K562 (cell line): Measurements from ENCODE around the gene LRRC4B. TPM values are rescaled to one million over a fixed set of nuclear protein-coding genes. Genes with fewer than 3 reads are reported as not detected.
A peak's percentile ranks its signal among the peaks of the same experiment; 100 is the strongest.

Experiments
- ATAC-seq: fragments of 200-7000 bp; cut with Tn5 transposase; 3 replicates; pipeline ENCODE4 v1.9.1; 2020; ENCODE audit warnings: moderate library complexity
- BruUV-seq: library from RNA; stranded (reverse); fragments of 400-500 nt; replicated peaks from 2 replicates; lab custom pipeline; 2021; lab: Mats Ljungman, UMichigan
- CTCF ChIA-PET: fragments of 300-600 bp; formaldehyde crosslinking; extraction: SDS; loops from one replicate; lab custom pipeline; 2021; ENCODE audit warnings: low intra/inter-chr PET ratio; lab: Yijun Ruan, JAX
- POLR2A ChIA-PET: fragments of 300-600, 350-650 bp; sonication (Branson Sonifier 250); formaldehyde crosslinking; extraction: SDS; loops from one replicate; lab custom pipeline; 2021; ENCODE audit warnings: antibody characterized with exemption, inconsistent platforms; lab: Yijun Ruan, JAX
- DNase-seq, 4 experiments: peaks; one replicate each; pipeline versions ENCODE4 v3.0.0 to v3.0.0-alpha.2; 2011 to 2018; ENCODE audit warnings: low spot score in 3 of 4, mixed read lengths in 3 of 4; ENCODE audit errors: extremely low read depth in 1 of 4
- FAIRE-seq: peaks from 2 replicates; lab custom pipeline; 2011; peaks lifted over from hg19 to GRCh38; lab: Jason Lieb, UNC
- H2AFZ ChIP-seq: 2 replicates; pipeline ENCODE4 v1.6.0; 2011; ENCODE audit warnings: low read depth, low read length, control low read depth, inconsistent platforms
- H3K27ac ChIP-seq: fragments of 200-600 bp; 3 replicates; pipeline ENCODE4 v1.8.0; 2011; ENCODE audit warnings: low read depth, mild to moderate bottlenecking, control low read depth, inconsistent platforms, low read length, moderate library complexity, mixed read lengths; ENCODE audit errors: extremely low read depth
- H3K27me3 ChIP-seq, 2 experiments: fragments of 300-600 bp in 1 of 2; 2 replicates in 1 of 2; 3 replicates in 1 of 2; pipeline versions ENCODE4 v1.6.0 to v1.8.0; 2011; ENCODE audit warnings: inconsistent platforms in 2 of 2, low read length in 2 of 2, mild to moderate bottlenecking in 1 of 2, mixed read lengths in 1 of 2, moderate library complexity in 1 of 2; ENCODE audit not compliant: control insufficient read depth in 2 of 2, insufficient read depth in 2 of 2
- H3K36me3 ChIP-seq: fragments of 300-600 bp; 3 replicates; pipeline ENCODE4 v1.8.0; 2011; ENCODE audit warnings: mild to moderate bottlenecking, low read length, inconsistent platforms; ENCODE audit not compliant: control insufficient read depth, insufficient read depth
- H3K4me1 ChIP-seq, 2 experiments: fragments of 200-600 bp in 1 of 2; replicated peaks in 1 of 2; 2 replicates in 1 of 2; 3 replicates in 1 of 2; pipeline versions ENCODE4 v1.5.1 to v1.8.0; 2011; ENCODE audit warnings: inconsistent platforms in 2 of 2, low read length in 2 of 2, mild to moderate bottlenecking in 1 of 2, mixed read lengths in 1 of 2, moderate library complexity in 1 of 2; ENCODE audit not compliant: control insufficient read depth in 2 of 2, insufficient read depth in 2 of 2
- H3K4me2 ChIP-seq: 2 replicates; pipeline ENCODE4 v1.6.1; 2011; ENCODE audit warnings: low read length, control low read depth, inconsistent platforms, mixed read lengths; ENCODE audit not compliant: insufficient read depth
- H3K4me3 ChIP-seq: fragments of 200-600 bp; sonication (generic), shearing (Covaris generic); 2 replicates; pipeline ENCODE4 v1.5.1; 2016; ENCODE audit warnings: control low read depth, inconsistent platforms
- H3K79me2 ChIP-seq: fragments of 200-600 bp; 3 replicates; pipeline ENCODE4 v1.8.0; 2011; ENCODE audit warnings: low read length, inconsistent platforms; ENCODE audit not compliant: control insufficient read depth, insufficient read depth
- H3K9ac ChIP-seq, 2 experiments: 2 replicates each; pipeline versions ENCODE4 v1.6.0 to v1.6.1; 2011; ENCODE audit warnings: low read depth in 2 of 2, low read length in 2 of 2, control low read depth in 1 of 2, inconsistent platforms in 1 of 2, mild to moderate bottlenecking in 1 of 2, mixed read lengths in 1 of 2; ENCODE audit not compliant: insufficient read depth in 1 of 2
- H3K9me1 ChIP-seq: one replicate; pipeline ENCODE4 v1.6.0; 2011; ENCODE audit warnings: inconsistent platforms, mild to moderate bottlenecking, low read length, moderate library complexity; ENCODE audit not compliant: control insufficient read depth, insufficient read depth
- H3K9me3 ChIP-seq: replicated peaks from 2 replicates; pipeline ENCODE4 v1.5.1; 2011; ENCODE audit warnings: low read depth, low read length, inconsistent platforms; ENCODE audit not compliant: control insufficient read depth, insufficient read depth
- H4K20me1 ChIP-seq: replicated peaks from 2 replicates; pipeline ENCODE4 v1.6.1; 2011; ENCODE audit warnings: low read length, inconsistent platforms, mixed read lengths; ENCODE audit not compliant: control insufficient read depth, insufficient read depth
- CHCHD3 ChIP-seq: fragments of 250-450 bp; sonication (Bioruptor Pico); IDR thresholded peaks from 2 replicates; pipeline ENCODE4 v2.1.2; 2022; ENCODE audit warnings: mild to moderate bottlenecking
- WGBS: fragments of 100-300 bp; shearing (Covaris generic); methylation state at CpG from one replicate; pipeline ENCODE4 v1.1.6; 2016; ENCODE audit warnings: low coverage, mixed read lengths; ENCODE audit not compliant: insufficient coverage; ENCODE audit errors: missing lambda C conversion rate; 5-methylcytosine and 5-hydroxymethylcytosine counted together
- in situ Hi-C: fragments of 300-500 bp; cut with MboI; formaldehyde crosslinking; loops from 4 replicates; pipeline ENCODE4 v1.15.0; 2018; ENCODE audit warnings: inconsistent platforms, mixed read lengths
- intact Hi-C: fragments of 100-400 bp; cut with micrococcal nuclease; formaldehyde crosslinking; loops from 2 replicates; pipeline ENCODE4 v1.14.2; 2022
- polyA plus RNA-seq, 8 experiments: library from polyadenylated mRNA; depleted of rRNA in 4 of 8; stranded (reverse) in 5 of 8; unstranded in 3 of 8; fragments of >200 nt; fragmentation: Nextera tagmentation in 2 of 8; fragmentation: Illumina TruSeq in 1 of 8; extraction: Ambion mirVana in 2 of 8; extraction: Trizol in 1 of 8; gene quantifications; 2 replicates each; pipeline versions ENCODE4 v1.2.1 to v1.2.3, GENCODE V29; 2011 to 2014; ENCODE audit warnings: inconsistent platforms in 1 of 8, missing spikeins in 1 of 8
- total RNA-seq, 7 experiments: library from RNA; depleted of rRNA in 6 of 7; stranded (reverse); fragments of >200 nt in 6 of 7; fragmentation: Illumina TruSeq in 2 of 7; extraction: Trizol in 2 of 7; gene quantifications; 2 replicates each; pipeline versions ENCODE4 v1.2.1 to v1.2.3, GENCODE V29; 2011 to 2021; ENCODE audit warnings: low replicate concordance in 1 of 7
- TF ChIP-seq, protein P1 (sequence below): fragments of 450-650 bp; formaldehyde crosslinking; conservative IDR thresholded peaks from 2 replicates; pipeline ENCODE4 v1.4.0; 2022; ENCODE audit warnings: mild to moderate bottlenecking, missing genetic modification characterization

The LRRC4B gene
- total and polyA plus RNA-seq, 9 of the 15 experiments (the other 6 are each of a cell fraction or from before 2014, with no cell fraction given) = 0.18 to 9.6 (median 2.9) TPM; not detected in 2

DNA sequence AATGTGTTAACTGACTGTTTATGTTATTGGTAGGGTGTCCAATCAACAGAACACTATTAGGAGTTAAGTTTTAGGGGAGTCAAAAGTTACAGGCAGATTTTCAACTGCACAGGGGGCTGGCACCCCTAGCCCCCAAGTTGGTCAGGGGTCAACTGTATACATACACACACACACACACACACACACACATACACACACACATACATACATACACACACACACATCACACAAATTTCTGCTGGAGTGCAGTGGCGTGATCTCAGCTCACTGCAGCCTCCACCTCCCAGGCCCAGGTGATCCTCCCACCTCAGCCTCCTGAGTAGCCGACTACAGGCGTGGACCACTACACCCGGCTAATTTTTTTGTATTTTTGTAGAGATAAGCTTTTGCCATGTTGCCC lies 10.2 kb downstream of the LRRC4B start:
- no TSS peak for BruUV-seq
- no peak overlapping the region for H3K4me2 ChIP-seq
- H3K9me3 ChIP-seq = no peaks in the 10 kb centered on the region
- H3K9me1 ChIP-seq = no peaks in the 10 kb centered on the region
- H3K4me3 ChIP-seq = no peak overlapping the region
- CTCF ChIA-PET = no interaction called here
- H3K27me3 ChIP-seq = peaks cover 0 to 13% of the 10 kb centered on the region in 2 experiments; a peak in 2 of 5 replicates
- in situ Hi-C loops = no loop called here
- FAIRE-seq = peak; percentile 29
- peaks cover 18 to 27% of the 10 kb centered on the region in 2 experiments for H3K4me1 ChIP-seq
- H3K79me2 ChIP-seq = no peaks in the 10 kb centered on the region
- WGBS = 64% methylated on average over 4 of the region's 4 CpGs
- H4K20me1 ChIP-seq = peaks cover 6% of the 10 kb centered on the region
- TF ChIP-seq, protein P1, sequence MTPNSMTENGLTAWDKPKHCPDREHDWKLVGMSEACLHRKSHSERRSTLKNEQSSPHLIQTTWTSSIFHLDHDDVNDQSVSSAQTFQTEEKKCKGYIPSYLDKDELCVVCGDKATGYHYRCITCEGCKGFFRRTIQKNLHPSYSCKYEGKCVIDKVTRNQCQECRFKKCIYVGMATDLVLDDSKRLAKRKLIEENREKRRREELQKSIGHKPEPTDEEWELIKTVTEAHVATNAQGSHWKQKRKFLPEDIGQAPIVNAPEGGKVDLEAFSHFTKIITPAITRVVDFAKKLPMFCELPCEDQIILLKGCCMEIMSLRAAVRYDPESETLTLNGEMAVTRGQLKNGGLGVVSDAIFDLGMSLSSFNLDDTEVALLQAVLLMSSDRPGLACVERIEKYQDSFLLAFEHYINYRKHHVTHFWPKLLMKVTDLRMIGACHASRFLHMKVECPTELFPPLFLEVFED (CRISPR knock-in tag) = 0 out of 2 replicates have a peak, but pooled peaks have one; percentile 15
- TF ChIP-seq CHCHD3 (CRISPR knock-in tag) = no peak
- TF ChIP-seq, all 486 proteins: peak for 1
- POLR2A ChIA-PET = interaction anchor here (1.2 kb wide), 1 partner anchor 16 kb away, joined by 4 read pairs; no protein-coding TSS in a partner anchor
- intact Hi-C loops = no loop called here
- Histone ChIP-seq H3K27ac (no peak overlapping the region), H3K9ac (no peak overlapping the region), H3K36me3 (no peaks in the 10 kb centered on the region), H2AFZ (no peak overlapping the region)
- DNase-seq (no peak), ATAC-seq (no peak)
